Hepatocyte (in vitro differentiated cells): ENCODE data around the gene STEAP3.

Experiments
- EZH2 ChIP-seq: fragments of 200-600 bp; sonication (generic); IDR thresholded peaks from 2 replicates; pipeline ENCODE4 v1.6.1; 2016; ENCODE audit warnings: antibody characterized with exemption, mild to moderate bottlenecking, borderline replicate concordance
- EZH2phosphoT487 ChIP-seq: fragments of 200-600 bp; sonication (generic); IDR thresholded peaks from one replicate; pipeline ENCODE4 v1.6.1; 2018; ENCODE audit warnings: antibody characterized with exemption, mild to moderate bottlenecking, low read depth, moderate library complexity; ENCODE audit not compliant: unreplicated experiment, severe bottlenecking
- TF ChIP-seq, protein P1 (sequence below): fragments of 200-600 bp; sonication (generic); IDR thresholded peaks from 2 replicates; pipeline ENCODE4 v1.5.1; 2016; ENCODE audit warnings: antibody characterized with exemption, mild to moderate bottlenecking; ENCODE audit not compliant: poor library complexity

DNA sequence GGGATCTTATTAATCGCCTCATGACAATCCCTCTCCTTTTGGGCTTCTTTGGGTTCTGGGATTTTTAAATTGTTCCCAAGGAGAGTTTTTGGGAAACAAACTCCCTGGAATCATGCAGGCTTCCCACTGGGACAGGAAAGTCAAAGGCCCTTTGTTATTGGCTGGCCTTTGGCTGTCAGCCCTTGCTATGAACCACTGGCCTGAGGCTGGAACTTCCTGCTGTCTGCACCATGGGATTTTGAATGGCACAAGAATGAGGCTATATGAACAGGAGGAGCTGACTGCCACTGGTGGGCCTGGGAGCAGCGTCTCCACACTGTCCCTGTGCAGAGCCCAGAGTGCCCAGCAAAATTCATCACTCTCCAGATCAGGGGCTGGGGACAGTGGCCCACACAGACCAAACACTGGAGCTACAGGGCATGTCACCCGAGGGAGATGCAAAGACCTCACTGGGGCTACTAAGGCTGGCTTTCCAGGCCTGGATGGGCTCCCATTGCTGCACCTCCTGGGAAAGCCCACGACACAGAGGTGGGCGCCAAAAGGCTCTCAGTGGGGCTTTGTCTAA lies 35.7 kb downstream of the STEAP3 start:
- TF ChIP-seq, protein P1, sequence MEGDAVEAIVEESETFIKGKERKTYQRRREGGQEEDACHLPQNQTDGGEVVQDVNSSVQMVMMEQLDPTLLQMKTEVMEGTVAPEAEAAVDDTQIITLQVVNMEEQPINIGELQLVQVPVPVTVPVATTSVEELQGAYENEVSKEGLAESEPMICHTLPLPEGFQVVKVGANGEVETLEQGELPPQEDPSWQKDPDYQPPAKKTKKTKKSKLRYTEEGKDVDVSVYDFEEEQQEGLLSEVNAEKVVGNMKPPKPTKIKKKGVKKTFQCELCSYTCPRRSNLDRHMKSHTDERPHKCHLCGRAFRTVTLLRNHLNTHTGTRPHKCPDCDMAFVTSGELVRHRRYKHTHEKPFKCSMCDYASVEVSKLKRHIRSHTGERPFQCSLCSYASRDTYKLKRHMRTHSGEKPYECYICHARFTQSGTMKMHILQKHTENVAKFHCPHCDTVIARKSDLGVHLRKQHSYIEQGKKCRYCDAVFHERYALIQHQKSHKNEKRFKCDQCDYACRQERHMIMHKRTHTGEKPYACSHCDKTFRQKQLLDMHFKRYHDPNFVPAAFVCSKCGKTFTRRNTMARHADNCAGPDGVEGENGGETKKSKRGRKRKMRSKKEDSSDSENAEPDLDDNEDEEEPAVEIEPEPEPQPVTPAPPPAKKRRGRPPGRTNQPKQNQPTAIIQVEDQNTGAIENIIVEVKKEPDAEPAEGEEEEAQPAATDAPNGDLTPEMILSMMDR: no peak
- TF ChIP-seq EZH2phosphoT487 (no peak), EZH2 (no peak)
